Measurements from ENCODE around the gene PLP1. TPM values are rescaled to one million over a fixed set of nuclear protein-coding genes. Genes with fewer than 3 reads are reported as not detected.
A peak's percentile ranks its signal among the peaks of the same experiment; 100 is the strongest.
"Not testable (repeated sequence)": the region's sequence is repeated elsewhere in the genome, so short reads cannot be mapped to it uniquely, and the experiment has no call there.

The PLP1 gene
- total and polyA plus RNA-seq, 9 of the 15 experiments (the other 6 are each of a cell fraction or from before 2014, with no cell fraction given) = not detected

DNA sequence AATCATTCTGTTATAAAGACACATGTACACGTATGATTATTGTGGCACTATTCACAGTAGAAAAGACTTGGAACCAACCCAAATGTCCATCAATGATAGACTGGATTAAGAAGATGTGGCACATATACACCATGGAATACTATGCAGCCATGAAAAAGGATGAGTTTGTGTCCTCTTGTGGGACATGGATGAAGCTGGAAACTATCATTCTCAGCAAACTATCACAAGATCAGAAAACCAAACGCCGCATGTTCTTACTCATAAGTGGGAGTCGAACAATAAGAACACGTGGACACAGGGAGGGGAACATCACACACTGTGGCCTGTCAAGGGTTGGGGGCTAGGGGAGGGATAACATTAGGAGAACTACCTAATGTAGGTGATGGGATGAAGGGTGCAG, 40.5 kb downstream of the PLP1 start:
- H3K4me1 ChIP-seq (replicated peaks in 1 of 2; ENCODE audit: control insufficient read depth in 2 of 2, insufficient read depth in 2 of 2, low read length in 2 of 2); H3K4me2 ChIP-seq (ENCODE audit: insufficient read depth, low read length); BruUV-seq (replicated peaks); H3K79me2 ChIP-seq (ENCODE audit: control insufficient read depth, insufficient read depth, low read length); H3K9ac ChIP-seq (ENCODE audit: insufficient read depth in 1 of 2, low read depth in 2 of 2, low read length in 2 of 2); H3K9me1 ChIP-seq (ENCODE audit: control insufficient read depth, insufficient read depth, low read length); H3K4me3 ChIP-seq; POLR2A ChIA-PET; ATAC-seq; H2AFZ ChIP-seq (ENCODE audit: low read depth, low read length); DNase-seq (ENCODE audit: extremely low read depth in 1 of 4, low spot score in 3 of 4); H3K9me3 ChIP-seq (replicated peaks; ENCODE audit: control insufficient read depth, insufficient read depth, low read depth, low read length); H3K36me3 ChIP-seq (ENCODE audit: control insufficient read depth, insufficient read depth, low read length); FAIRE-seq; H3K27me3 ChIP-seq (ENCODE audit: control insufficient read depth in 2 of 2, insufficient read depth in 2 of 2, low read length in 2 of 2); H3K27ac ChIP-seq (ENCODE audit: extremely low read depth, low read depth, low read length); H4K20me1 ChIP-seq (replicated peaks; ENCODE audit: control insufficient read depth, insufficient read depth, low read length): not testable (repeated sequence)
- in situ Hi-C loops (cut with MboI) (loop anchor here (10.0 kb wide), 1 partner anchor 292 kb away; no protein-coding TSS in a partner anchor), intact Hi-C loops (cut with micrococcal nuclease) (loop anchor here (1.0 to 5.0 kb wide), 3 partner anchors 105 to 284 kb away; partner anchors contain the start of gene TMEM31)
- peak in 1 of 2 experiments; percentile 35; a peak in 1 of 4 replicates for TF ChIP-seq KDM1A (IDR thresholded peaks at IDR 0.05)
- TF ChIP-seq RBM25 (IDR thresholded peaks at IDR 0.05; ENCODE audit: low read depth, low read length, severe bottlenecking) = peak; percentile 67
- TF ChIP-seq ZNF146 (CRISPR knock-in tag; IDR thresholded peaks at IDR 0.05; ENCODE audit: unreplicated experiment) = peak; percentile 95
- CTCF ChIA-PET (ENCODE audit: low intra/inter-chr PET ratio) = interaction anchor here (0.6 to 1.7 kb wide), 5 partner anchors 109 to 284 kb away, joined by 3 to 21 read pairs (median 3); no protein-coding TSS in a partner anchor
- 2% methylated on average over 5 of the region's 5 CpGs for WGBS (ENCODE audit: insufficient coverage, low coverage, missing lambda C conversion rate)

DNA sequence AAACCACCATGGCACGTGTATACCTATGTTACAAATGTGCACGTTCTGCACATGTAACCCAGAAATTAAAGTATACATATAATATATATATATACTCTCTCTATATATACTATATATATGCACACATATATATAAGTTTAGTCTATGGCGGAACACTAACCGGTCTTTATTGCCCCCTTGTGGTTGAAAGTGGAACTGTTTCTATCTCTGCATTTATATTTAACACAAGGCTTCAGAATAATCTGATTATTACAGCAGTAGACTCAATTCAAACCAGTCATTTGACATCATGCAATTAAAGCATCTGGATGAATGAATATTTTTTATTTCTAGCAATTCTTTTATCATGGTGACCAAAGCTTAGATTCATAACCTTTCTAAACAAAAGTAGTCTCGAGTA, 40.9 kb downstream of the PLP1 start:
- Histone ChIP-seq H3K4me3 (no peak overlapping the region), H3K36me3 (ENCODE audit: control insufficient read depth, insufficient read depth, low read length) (no peaks in the 10 kb centered on the region), H3K9ac (ENCODE audit: insufficient read depth in 1 of 2, low read depth in 2 of 2, low read length in 2 of 2) (no peak overlapping the region), H3K9me1 (ENCODE audit: control insufficient read depth, insufficient read depth, low read length) (no peaks in the 10 kb centered on the region), H2AFZ (ENCODE audit: low read depth, low read length) (no peak overlapping the region), H3K27ac (ENCODE audit: extremely low read depth, low read depth, low read length) (no peak overlapping the region), H4K20me1 (replicated peaks; ENCODE audit: control insufficient read depth, insufficient read depth, low read length) (no peaks in the 10 kb centered on the region), H3K4me2 (ENCODE audit: insufficient read depth, low read length) (no peak overlapping the region), H3K79me2 (ENCODE audit: control insufficient read depth, insufficient read depth, low read length) (no peaks in the 10 kb centered on the region), H3K27me3 (ENCODE audit: control insufficient read depth in 2 of 2, insufficient read depth in 2 of 2, low read length in 2 of 2) (no peaks in the 10 kb centered on the region), H3K4me1 (replicated peaks in 1 of 2; ENCODE audit: control insufficient read depth in 2 of 2, insufficient read depth in 2 of 2, low read length in 2 of 2) (no peaks in the 10 kb centered on the region), H3K9me3 (replicated peaks; ENCODE audit: control insufficient read depth, insufficient read depth, low read depth, low read length) (no peaks in the 10 kb centered on the region)
- POLR2A ChIA-PET = no interaction called here
- CTCF ChIA-PET (ENCODE audit: low intra/inter-chr PET ratio) = interaction anchor here (0.8 to 1.7 kb wide), 5 partner anchors 128 to 284 kb away, joined by 3 to 21 read pairs (median 3); no protein-coding TSS in a partner anchor
- no TSS peak for BruUV-seq (replicated peaks)
- no peak for FAIRE-seq
- intact Hi-C loops (cut with micrococcal nuclease) (loop anchor here (1.0 to 5.0 kb wide), 3 partner anchors 105 to 284 kb away; partner anchors contain the start of gene TMEM31), in situ Hi-C loops (cut with MboI) (loop anchor here (10.0 kb wide), 1 partner anchor 293 kb away; no protein-coding TSS in a partner anchor)
- DNase-seq (ENCODE audit: extremely low read depth in 1 of 4, low spot score in 3 of 4) = peak; percentile 30 to 64 (median 38)
- WGBS (ENCODE audit: insufficient coverage, low coverage, missing lambda C conversion rate) = 1% methylated on average over 5 of the region's 5 CpGs
- peak; percentile 78 for ATAC-seq
- TF ChIP-seq ZNF121 (CRISPR knock-in tag; conservative IDR thresholded peaks at IDR 0.05) = no peak
- TF ChIP-seq TARDBP (IDR thresholded peaks at IDR 0.05) = no peak
- TF ChIP-seq ETS2 (tag; IDR thresholded peaks at IDR 0.05; ENCODE audit: borderline replicate concordance, poor library complexity, severe bottlenecking) = no peak
- peak; percentile 97 for TF ChIP-seq ZNF232 (CRISPR knock-in tag; IDR thresholded peaks at IDR 0.05)
- TF ChIP-seq BCL6 (CRISPR knock-in tag; IDR thresholded peaks at IDR 0.05) = no peak
- no peak for TF ChIP-seq ZNF76 (CRISPR knock-in tag; IDR thresholded peaks at IDR 0.05; ENCODE audit: borderline replicate concordance)
- TF ChIP-seq, protein P1, sequence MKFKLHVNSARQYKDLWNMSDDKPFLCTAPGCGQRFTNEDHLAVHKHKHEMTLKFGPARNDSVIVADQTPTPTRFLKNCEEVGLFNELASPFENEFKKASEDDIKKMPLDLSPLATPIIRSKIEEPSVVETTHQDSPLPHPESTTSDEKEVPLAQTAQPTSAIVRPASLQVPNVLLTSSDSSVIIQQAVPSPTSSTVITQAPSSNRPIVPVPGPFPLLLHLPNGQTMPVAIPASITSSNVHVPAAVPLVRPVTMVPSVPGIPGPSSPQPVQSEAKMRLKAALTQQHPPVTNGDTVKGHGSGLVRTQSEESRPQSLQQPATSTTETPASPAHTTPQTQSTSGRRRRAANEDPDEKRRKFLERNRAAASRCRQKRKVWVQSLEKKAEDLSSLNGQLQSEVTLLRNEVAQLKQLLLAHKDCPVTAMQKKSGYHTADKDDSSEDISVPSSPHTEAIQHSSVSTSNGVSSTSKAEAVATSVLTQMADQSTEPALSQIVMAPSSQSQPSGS (CRISPR knock-in tag; IDR thresholded peaks at IDR 0.05) = no peak
- TF ChIP-seq, protein P2, sequence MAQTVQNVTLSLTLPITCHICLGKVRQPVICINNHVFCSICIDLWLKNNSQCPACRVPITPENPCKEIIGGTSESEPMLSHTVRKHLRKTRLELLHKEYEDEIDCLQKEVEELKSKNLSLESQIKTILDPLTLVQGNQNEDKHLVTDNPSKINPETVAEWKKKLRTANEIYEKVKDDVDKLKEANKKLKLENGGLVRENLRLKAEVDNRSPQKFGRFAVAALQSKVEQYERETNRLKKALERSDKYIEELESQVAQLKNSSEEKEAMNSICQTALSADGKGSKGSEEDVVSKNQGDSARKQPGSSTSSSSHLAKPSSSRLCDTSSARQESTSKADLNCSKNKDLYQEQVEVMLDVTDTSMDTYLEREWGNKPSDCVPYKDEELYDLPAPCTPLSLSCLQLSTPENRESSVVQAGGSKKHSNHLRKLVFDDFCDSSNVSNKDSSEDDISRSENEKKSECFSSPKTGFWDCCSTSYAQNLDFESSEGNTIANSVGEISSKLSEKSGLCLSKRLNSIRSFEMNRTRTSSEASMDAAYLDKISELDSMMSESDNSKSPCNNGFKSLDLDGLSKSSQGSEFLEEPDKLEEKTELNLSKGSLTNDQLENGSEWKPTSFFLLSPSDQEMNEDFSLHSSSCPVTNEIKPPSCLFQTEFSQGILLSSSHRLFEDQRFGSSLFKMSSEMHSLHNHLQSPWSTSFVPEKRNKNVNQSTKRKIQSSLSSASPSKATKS (CRISPR knock-in tag; IDR thresholded peaks at IDR 0.05) = no peak
- TF ChIP-seq SMARCA5 (IDR thresholded peaks at IDR 0.05) = no peak
- no peak for TF ChIP-seq CREBBP (IDR thresholded peaks at IDR 0.05; ENCODE audit: low read depth, low read length)
- no peak for TF ChIP-seq RFX7 (CRISPR knock-in tag; IDR thresholded peaks at IDR 0.05)
